Thyroid gland (tissue), 4 donors: Measurements from ENCODE around the gene PLCG1. TPM values are rescaled to one million over a fixed set of nuclear protein-coding genes. Genes with fewer than 3 reads are reported as not detected.
"Not testable (repeated sequence)": the region's sequence is repeated elsewhere in the genome, so short reads cannot be mapped to it uniquely, and the experiment has no call there.

Experiments used
- DNase-seq, 2 donors: peaks; one replicate each; pipeline ENCODE4 v3.0.0-alpha.2; 2019
- H3K27ac ChIP-seq, 3 donors: fragments of 200-600 bp; sonication (generic); 1 replicate in 2 of 3; 2 replicates in 1 of 3; pipeline ENCODE4 v1.5.1; 2016 to 2019; ENCODE audit warnings: mild to moderate bottlenecking in 1 of 3, moderate library complexity in 1 of 3
- H3K27me3 ChIP-seq: fragments of 200-600 bp; sonication (generic); one replicate; pipeline ENCODE4 v1.5.1; 2019
- H3K36me3 ChIP-seq, 2 donors: fragments of 200-600 bp; sonication (generic); one replicate each; pipeline ENCODE4 v1.5.1; 2016 to 2019
- H3K4me1 ChIP-seq, 2 donors: fragments of 200-600 bp; sonication (generic); one replicate each; pipeline ENCODE4 v1.5.1; 2017 to 2019
- H3K4me3 ChIP-seq, 3 donors: fragments of 200-600 bp; sonication (generic); replicated peaks in 1 of 3; 1 replicate in 2 of 3; 2 replicates in 1 of 3; pipeline ENCODE4 v1.5.1; 2016; ENCODE audit warnings: mild to moderate bottlenecking in 1 of 3
- H3K9me3 ChIP-seq: fragments of 200-600 bp; sonication (generic); one replicate; pipeline ENCODE4 v1.5.1; 2017
- POLR2A ChIP-seq, 2 donors: fragments of 450-650 bp; IDR thresholded peaks; one replicate each; pipeline ENCODE4 v1.6.1; 2017; ENCODE audit warnings: antibody characterized with exemption in 2 of 2, mild to moderate bottlenecking in 2 of 2, moderate library complexity in 1 of 2
- WGBS, 2 donors: methylation state at CpG; one replicate each; pipeline ENCODE4 v1.1.5; 2017; 5-methylcytosine and 5-hydroxymethylcytosine counted together
- intact Hi-C: fragments of 100-400 bp; cut with DNase I; formaldehyde crosslinking; loops from one replicate; pipeline ENCODE4 v1.15.1; 2023
- total RNA-seq, 4 donors: library from RNA; depleted of rRNA; stranded (reverse); fragments of >200 nt; gene quantifications; one replicate each; pipeline ENCODE4 v1.2.3, GENCODE V29; 2016
- TF ChIP-seq, protein P1 (sequence below), 6 experiments: fragments of 200-600 bp in 3 of 6; fragments of 450-650 bp in 3 of 6; sonication (generic) in 3 of 6; IDR thresholded peaks; one replicate each; pipeline ENCODE4 v1.5.1; 2016 to 2019; ENCODE audit warnings: antibody characterized with exemption in 6 of 6, mild to moderate bottlenecking in 2 of 6, inconsistent platforms in 1 of 6, moderate library complexity in 1 of 6

Gene PLCG1
- total RNA-seq, 4 donors from 2014 or later = 146 to 252 (median 164) TPM

DNA sequence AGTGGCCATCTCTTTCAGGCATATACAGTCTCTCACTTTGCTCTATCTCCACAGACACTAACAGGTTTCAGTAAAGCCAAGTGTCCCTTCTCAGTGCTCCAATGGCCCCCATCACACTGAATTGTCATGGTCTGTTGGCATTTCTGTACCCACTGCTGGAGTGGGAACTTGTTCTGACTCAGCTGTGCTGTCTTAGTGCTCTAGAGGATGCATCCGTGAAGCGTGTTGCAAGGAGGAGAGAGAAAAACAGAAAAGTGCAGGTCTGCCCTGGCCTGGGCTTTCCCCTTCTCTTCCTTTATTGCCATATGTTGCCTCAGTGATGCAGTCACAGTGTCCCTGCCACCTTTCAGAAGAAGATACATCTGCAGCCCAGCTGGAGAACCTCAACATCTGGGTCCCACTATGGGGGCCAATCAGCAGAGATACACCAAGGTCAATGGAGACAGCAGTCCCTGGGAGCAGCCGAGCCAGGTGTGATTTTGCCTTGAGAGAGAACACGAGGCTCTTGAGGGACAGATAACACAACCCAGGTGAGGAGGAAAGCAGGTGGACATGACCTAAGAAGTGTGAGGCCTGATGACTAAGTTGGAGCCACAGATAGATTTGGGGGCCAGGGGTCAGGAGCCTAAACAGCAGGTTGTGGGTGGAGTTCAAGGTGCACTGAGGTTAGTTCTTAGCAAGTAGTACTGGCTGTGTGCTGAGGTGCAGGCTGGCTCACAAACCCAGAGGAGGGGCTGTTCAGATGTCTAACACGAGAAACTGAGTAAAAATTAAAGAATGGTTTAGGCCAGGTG lies 5.6 kb upstream of the PLCG1 start:
- peaks cover 6% of the 10 kb centered on the region in 2 donors for H3K4me1 ChIP-seq
- H3K27ac ChIP-seq = no peak overlapping the region
- intact Hi-C loops = no loop called here
- no peaks in the 10 kb centered on the region for H3K9me3 ChIP-seq
- DNase-seq = no peak
- H3K36me3 ChIP-seq = no peaks in the 10 kb centered on the region
- no peak overlapping the region for H3K4me3 ChIP-seq
- 65 to 80% methylated on average over 5 of the region's 5 CpGs for WGBS, 2 donors
- no peaks in the 10 kb centered on the region for H3K27me3 ChIP-seq
- no peak for TF ChIP-seq POLR2A (IDR thresholded peaks at IDR 0.05)
- TF ChIP-seq, protein P1, sequence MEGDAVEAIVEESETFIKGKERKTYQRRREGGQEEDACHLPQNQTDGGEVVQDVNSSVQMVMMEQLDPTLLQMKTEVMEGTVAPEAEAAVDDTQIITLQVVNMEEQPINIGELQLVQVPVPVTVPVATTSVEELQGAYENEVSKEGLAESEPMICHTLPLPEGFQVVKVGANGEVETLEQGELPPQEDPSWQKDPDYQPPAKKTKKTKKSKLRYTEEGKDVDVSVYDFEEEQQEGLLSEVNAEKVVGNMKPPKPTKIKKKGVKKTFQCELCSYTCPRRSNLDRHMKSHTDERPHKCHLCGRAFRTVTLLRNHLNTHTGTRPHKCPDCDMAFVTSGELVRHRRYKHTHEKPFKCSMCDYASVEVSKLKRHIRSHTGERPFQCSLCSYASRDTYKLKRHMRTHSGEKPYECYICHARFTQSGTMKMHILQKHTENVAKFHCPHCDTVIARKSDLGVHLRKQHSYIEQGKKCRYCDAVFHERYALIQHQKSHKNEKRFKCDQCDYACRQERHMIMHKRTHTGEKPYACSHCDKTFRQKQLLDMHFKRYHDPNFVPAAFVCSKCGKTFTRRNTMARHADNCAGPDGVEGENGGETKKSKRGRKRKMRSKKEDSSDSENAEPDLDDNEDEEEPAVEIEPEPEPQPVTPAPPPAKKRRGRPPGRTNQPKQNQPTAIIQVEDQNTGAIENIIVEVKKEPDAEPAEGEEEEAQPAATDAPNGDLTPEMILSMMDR (IDR thresholded peaks at IDR 0.05) = no peak

DNA sequence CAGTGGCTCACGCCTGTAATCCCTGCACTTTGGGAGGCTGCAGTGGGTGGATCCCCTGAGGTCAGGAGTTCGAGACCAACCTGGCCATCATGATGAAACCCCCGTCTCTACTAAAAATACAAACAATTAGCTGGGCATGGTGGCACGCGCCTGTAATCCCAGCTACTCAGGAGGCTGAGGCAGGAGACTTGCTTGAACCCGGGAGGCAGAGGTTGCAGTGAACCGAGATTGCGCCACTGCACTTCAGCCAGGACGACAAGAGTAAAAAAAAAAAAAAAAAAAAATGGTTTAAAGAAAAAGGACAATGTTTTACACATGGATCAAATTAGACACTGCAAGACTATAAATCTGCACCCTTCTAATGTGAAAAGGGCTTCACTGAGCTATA lies 5.0 kb upstream of the PLCG1 start:
- 90% methylated on average over 9 of the region's 9 CpGs for WGBS, 2 donors
- intact Hi-C loops, H3K4me1 ChIP-seq: not testable (repeated sequence)

DNA sequence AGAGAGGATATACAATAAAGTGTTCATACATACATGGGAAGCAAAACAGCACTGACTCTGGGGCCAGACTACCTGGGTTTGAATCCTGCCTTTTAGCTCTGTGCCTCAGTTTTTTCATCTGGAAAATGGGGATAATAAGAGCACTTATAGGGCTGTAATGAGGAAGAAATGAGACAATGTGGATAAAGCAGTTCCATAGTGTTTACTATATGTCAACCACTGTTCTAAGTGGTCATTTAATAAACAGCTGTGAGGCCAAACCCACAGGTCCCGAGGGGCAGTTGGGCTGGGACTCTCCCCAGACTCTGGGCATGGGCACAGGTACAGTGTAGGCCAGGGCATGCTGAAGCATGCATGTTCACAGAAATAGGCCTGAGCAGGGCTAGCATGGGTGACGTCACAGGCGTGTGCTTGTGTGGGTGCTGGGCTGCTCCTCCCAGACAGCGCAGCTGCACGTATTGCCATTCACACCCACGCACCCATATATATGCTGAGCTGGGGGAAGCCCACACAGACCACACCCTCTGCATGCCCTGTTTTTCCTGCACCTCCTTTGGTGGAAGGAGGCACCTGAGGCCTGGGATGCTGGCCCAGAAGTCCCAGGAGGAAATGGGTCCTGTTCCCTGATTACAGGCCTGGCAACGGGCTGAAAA lies 3.5 kb upstream of the PLCG1 start:
- H3K9me3 ChIP-seq = no peaks in the 10 kb centered on the region
- no peak for TF ChIP-seq POLR2A (IDR thresholded peaks at IDR 0.05)
- TF ChIP-seq, protein P1 (IDR thresholded peaks at IDR 0.05) = no peak
- DNase-seq = no peak
- WGBS, 2 donors = 88 to 94% methylated on average over 7 of the region's 7 CpGs
- intact Hi-C loops = no loop called here
- no peak overlapping the region for H3K27ac ChIP-seq
- no peaks in the 10 kb centered on the region for H3K36me3 ChIP-seq
- peaks cover 7 to 8% of the 10 kb centered on the region in 2 donors for H3K4me1 ChIP-seq
- H3K4me3 ChIP-seq = no peak overlapping the region
- no peaks in the 10 kb centered on the region for H3K27me3 ChIP-seq

More for the DNA sequence above, 5.0 kb upstream of the PLCG1 start:
- H3K27me3 ChIP-seq, H3K4me3 ChIP-seq, H3K27ac ChIP-seq, DNase-seq, H3K9me3 ChIP-seq, H3K36me3 ChIP-seq: not testable (repeated sequence)

DNA sequence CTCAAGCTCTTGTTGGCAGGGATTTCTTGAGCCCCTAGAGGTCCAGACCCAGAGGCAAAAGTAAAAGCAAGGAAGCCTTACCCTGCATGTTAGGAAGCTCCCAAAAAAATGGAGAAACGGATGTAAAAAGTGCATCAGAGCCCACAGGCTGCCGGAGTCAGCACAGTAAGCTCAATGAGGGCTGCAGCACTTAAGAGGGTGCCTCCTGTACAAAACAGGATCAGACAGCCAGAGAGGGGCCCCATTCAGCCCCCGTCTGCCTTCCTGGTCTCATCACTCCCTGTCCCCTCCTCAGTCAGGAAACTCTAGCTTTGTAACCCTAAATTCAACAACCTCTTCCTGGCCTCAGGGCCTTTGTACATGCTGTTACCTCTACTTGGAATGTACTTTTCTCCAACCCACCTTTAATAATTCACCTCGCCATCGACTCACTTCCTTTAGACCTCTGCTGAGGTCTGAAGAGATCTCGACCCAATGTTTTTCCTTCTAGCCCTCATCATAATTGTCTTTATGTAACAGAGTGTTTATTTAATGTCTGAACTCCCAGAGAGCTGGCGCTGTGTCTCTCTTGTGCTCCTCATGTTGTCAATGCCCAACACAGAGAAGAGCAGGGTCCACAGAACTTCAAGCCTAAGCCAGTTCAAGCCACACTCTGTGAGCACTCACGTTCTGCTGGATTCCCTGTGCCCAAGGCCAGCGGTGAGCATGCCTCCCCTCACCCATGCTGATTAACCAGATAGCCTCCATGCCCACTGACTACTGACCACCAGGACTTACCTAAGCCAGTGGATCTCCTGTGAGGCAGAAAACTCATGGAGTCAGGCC lies 2.8 kb upstream of the PLCG1 start:
- intact Hi-C loops = loop anchor here (5.0 kb wide), 1 partner anchor 38 kb away; no protein-coding TSS in a partner anchor
- TF ChIP-seq, protein P1 (IDR thresholded peaks at IDR 0.05) = no peak
- TF ChIP-seq POLR2A (IDR thresholded peaks at IDR 0.05) = no peak
- DNase-seq = no peak

DNA sequence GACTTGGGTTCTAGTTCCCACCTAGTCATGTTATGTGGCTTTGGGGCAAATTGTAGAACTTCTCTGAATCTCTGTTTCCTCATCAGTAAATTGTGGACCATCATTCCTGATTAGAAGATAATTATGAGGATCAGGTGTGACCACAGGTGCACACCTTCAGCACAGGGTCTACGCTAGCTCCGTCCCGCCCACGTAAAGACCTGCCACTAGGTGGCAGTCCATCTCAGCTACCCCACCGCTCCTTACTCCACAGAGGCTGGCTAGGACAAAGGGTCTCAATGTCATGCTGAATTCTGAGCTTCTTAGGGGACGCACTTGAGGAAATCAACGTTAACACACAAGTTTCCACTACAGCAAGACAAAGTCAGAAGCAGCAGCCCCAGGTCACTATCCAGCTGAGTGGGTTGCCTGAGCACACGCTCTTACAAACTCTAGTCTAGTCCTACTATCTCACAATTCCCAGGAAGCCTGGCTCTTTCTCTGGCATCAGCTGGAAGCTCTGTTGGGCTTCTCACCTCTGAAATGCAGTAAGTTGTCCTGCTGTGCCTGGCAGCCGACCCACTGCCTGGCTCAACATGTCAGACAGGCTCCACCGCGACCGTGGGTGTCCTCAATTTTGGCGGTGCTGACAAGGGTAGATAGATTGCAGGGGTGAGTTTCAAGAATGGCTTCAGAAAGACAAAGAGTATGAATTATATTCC lies 2.0 kb upstream of the PLCG1 start:
- H3K4me3 ChIP-seq = no peak overlapping the region
- no peak for TF ChIP-seq POLR2A (IDR thresholded peaks at IDR 0.05)
- TF ChIP-seq, protein P1 (IDR thresholded peaks at IDR 0.05) = peak; percentile 40 to 76 (median 62)
- intact Hi-C loops = loop anchor here (5.0 kb wide), 1 partner anchor 37 kb away; no protein-coding TSS in a partner anchor
- no peaks in the 10 kb centered on the region for H3K36me3 ChIP-seq
- H3K27me3 ChIP-seq = no peaks in the 10 kb centered on the region
- H3K9me3 ChIP-seq = no peaks in the 10 kb centered on the region
- 62 to 65% methylated on average over 13 of the region's 13 CpGs for WGBS, 2 donors
- peaks cover 21 to 22% of the 10 kb centered on the region in 2 donors for H3K4me1 ChIP-seq
- no peak overlapping the region for H3K27ac ChIP-seq
- peak; percentile 41 to 45 for DNase-seq

More for the DNA sequence above, 2.8 kb upstream of the PLCG1 start:
- 78 to 88% methylated on average over 9 of the region's 9 CpGs for WGBS, 2 donors
- no peaks in the 10 kb centered on the region for H3K9me3 ChIP-seq
- H3K27ac ChIP-seq = no peak overlapping the region
- H3K4me1 ChIP-seq = peaks cover 14 to 15% of the 10 kb centered on the region in 2 donors
- H3K4me3 ChIP-seq = no peak overlapping the region
- no peaks in the 10 kb centered on the region for H3K27me3 ChIP-seq
- no peaks in the 10 kb centered on the region for H3K36me3 ChIP-seq
